HepG2 (cell line): ENCODE results near the gene RGP1. TPM values are rescaled to one million over a fixed set of nuclear protein-coding genes. Genes with fewer than 3 reads are reported as not detected.

Source experiments
- ATAC-seq: fragments of 200-7000 bp; cut with Tn5 transposase; 3 replicates; pipeline ENCODE4 v1.9.1; 2020; ENCODE audit warnings: mild to moderate bottlenecking, moderate library complexity
- BruUV-seq: library from RNA; stranded (reverse); fragments of 400-500 nt; replicated peaks from 2 replicates; lab custom pipeline; 2021; lab: Mats Ljungman, UMichigan
- CTCF ChIA-PET: fragments of 300-600 bp; formaldehyde crosslinking; extraction: SDS; loops from one replicate; lab custom pipeline; 2021; ENCODE audit warnings: low total read pairs, inconsistent platforms, low intra/inter-chr PET ratio; lab: Yijun Ruan, JAX
- POLR2A ChIA-PET: fragments of 350-600 bp; sonication (Branson Sonifier 250); formaldehyde crosslinking; loops from one replicate; lab custom pipeline; 2020; ENCODE audit warnings: antibody characterized with exemption, inconsistent platforms; lab: Yijun Ruan, JAX
- DNase-seq: peaks from one replicate; pipeline ENCODE4 v3.0.0-alpha.2; 2015; ENCODE audit warnings: low spot score
- FAIRE-seq: peaks from 3 replicates; lab custom pipeline; 2011; peaks lifted over from hg19 to GRCh38; lab: Jason Lieb, UNC
- H2AFZ ChIP-seq: one replicate; pipeline ENCODE4 v1.6.1; 2011; ENCODE audit warnings: low read length, inconsistent platforms
- H3K27ac ChIP-seq: fragments of 300-600 bp; 3 replicates; pipeline ENCODE4 v1.8.0; 2011; ENCODE audit warnings: mixed run types, mild to moderate bottlenecking, mixed read lengths, low read length, inconsistent platforms; ENCODE audit not compliant: insufficient read depth; ENCODE audit errors: extremely low read length
- H3K27me3 ChIP-seq, 2 experiments: fragments of 200-600 bp in 1 of 2; 2 replicates in 1 of 2; 3 replicates in 1 of 2; pipeline versions ENCODE4 v1.6.0 to v1.8.0; 2011; ENCODE audit warnings: low read length in 2 of 2, mild to moderate bottlenecking in 2 of 2, moderate library complexity in 2 of 2, inconsistent platforms in 1 of 2; ENCODE audit not compliant: insufficient read depth in 2 of 2, control insufficient read depth in 1 of 2
- H3K36me3 ChIP-seq, 2 experiments: fragments of 200-600 bp in 1 of 2; replicated peaks in 1 of 2; 2 replicates in 1 of 2; 3 replicates in 1 of 2; pipeline versions ENCODE4 v1.5.1 to v1.8.0; 2011; ENCODE audit warnings: low read length in 2 of 2, inconsistent platforms in 1 of 2; ENCODE audit not compliant: insufficient read depth in 2 of 2, control insufficient read depth in 1 of 2
- H3K4me1 ChIP-seq: 2 replicates; pipeline ENCODE4 v1.5.1; 2012; ENCODE audit warnings: low read length, inconsistent platforms; ENCODE audit not compliant: insufficient read depth
- H3K4me2 ChIP-seq: 2 replicates; pipeline ENCODE4 v1.6.0; 2011; ENCODE audit warnings: low read depth, low read length, inconsistent platforms
- H3K4me3 ChIP-seq, 3 experiments: fragments of 200-600 bp in 1 of 3; sonication (generic), shearing (Covaris generic) in 1 of 3; replicated peaks in 1 of 3; 2 replicates each; pipeline ENCODE4 v1.5.1; 2011 to 2016; ENCODE audit warnings: low read length in 3 of 3, inconsistent platforms in 2 of 3, low read depth in 2 of 3, mild to moderate bottlenecking in 2 of 3, control low read depth in 1 of 3, mixed read lengths in 1 of 3; ENCODE audit not compliant: insufficient read depth in 1 of 3
- H3K79me2 ChIP-seq: one replicate; pipeline ENCODE4 v1.6.1; 2011; ENCODE audit warnings: low read length, inconsistent platforms; ENCODE audit not compliant: insufficient read depth
- H3K9ac ChIP-seq: 2 replicates; pipeline ENCODE4 v1.6.0; 2011; ENCODE audit warnings: mild to moderate bottlenecking, low read depth, low read length, inconsistent platforms; ENCODE audit not compliant: insufficient read depth
- H3K9me3 ChIP-seq: 2 replicates; pipeline ENCODE4 v1.5.1; 2012; ENCODE audit warnings: mild to moderate bottlenecking, low read length
- H4K20me1 ChIP-seq: 2 replicates; pipeline ENCODE4 v1.6.0; 2011; ENCODE audit warnings: inconsistent platforms, mild to moderate bottlenecking, low read length, moderate library complexity; ENCODE audit not compliant: insufficient read depth
- BORCS8-MEF2B ChIP-seq: sonication (generic); formaldehyde crosslinking; IDR thresholded peaks from 2 replicates; pipeline ENCODE4 v1.8.0; 2022; ENCODE audit warnings: mild to moderate bottlenecking, missing genetic modification reagents
- CBFB ChIP-seq: sonication (generic); formaldehyde crosslinking; IDR thresholded peaks from 2 replicates; pipeline ENCODE4 v1.4.0; 2020; ENCODE audit warnings: missing genetic modification reagents
- HMGA1 ChIP-seq: sonication (generic); formaldehyde crosslinking; conservative IDR thresholded peaks from 2 replicates; pipeline ENCODE4 v1.4.0; 2020; ENCODE audit warnings: missing genetic modification reagents
- HMGXB4 ChIP-seq, 2 experiments: sonication (generic) in 1 of 2; formaldehyde crosslinking in 1 of 2; IDR thresholded peaks; 2 replicates each; pipeline versions ENCODE4 v1.4.0 to v1.6.1; 2018 to 2020; ENCODE audit warnings: missing genetic modification reagents in 2 of 2, borderline replicate concordance in 1 of 2, low read depth in 1 of 2, mild to moderate bottlenecking in 1 of 2, missing biosample characterization in 1 of 2
- HOXA3 ChIP-seq: sonication (generic); formaldehyde crosslinking; IDR thresholded peaks from 2 replicates; pipeline ENCODE4 v1.5.0; 2020; ENCODE audit warnings: missing genetic modification reagents
- TEF ChIP-seq: sonication (generic); formaldehyde crosslinking; IDR thresholded peaks from 2 replicates; pipeline ENCODE4 v1.5.0; 2020; ENCODE audit warnings: missing genetic modification reagents
- WIZ ChIP-seq: sonication (generic); formaldehyde crosslinking; IDR thresholded peaks from 2 replicates; pipeline ENCODE4 v1.5.1; 2020; ENCODE audit warnings: mild to moderate bottlenecking, missing genetic modification reagents
- ZNF44 ChIP-seq: sonication (generic); formaldehyde crosslinking; IDR thresholded peaks from 2 replicates; pipeline ENCODE4 v1.5.1; 2020; ENCODE audit warnings: mild to moderate bottlenecking, missing genetic modification reagents
- ZNF510 ChIP-seq: sonication (generic); formaldehyde crosslinking; IDR thresholded peaks from 2 replicates; pipeline ENCODE4 v1.4.0; 2020; ENCODE audit warnings: low read depth, mild to moderate bottlenecking, missing genetic modification reagents
- ZNF619 ChIP-seq: sonication (generic); formaldehyde crosslinking; IDR thresholded peaks from 2 replicates; pipeline ENCODE4 v1.4.0; 2020; ENCODE audit warnings: mild to moderate bottlenecking, missing genetic modification reagents
- WGBS: methylation state at CpG from one replicate; pipeline ENCODE4 v1.1.6; 2017; ENCODE audit warnings: low lambda C conversion rate; 5-methylcytosine and 5-hydroxymethylcytosine counted together
- in situ Hi-C: cut with HindIII; loops from 2 replicates; pipeline ENCODE4 v1.10.0; 2017; ENCODE audit warnings: low pct_unique_long_range_greater_than_20kb; ENCODE audit not compliant: extremely low pct_ligation_motif_present
- intact Hi-C: fragments of 100-400 bp; cut with micrococcal nuclease; formaldehyde crosslinking; loops from one replicate; pipeline ENCODE4 v1.10.0; 2022; ENCODE audit not compliant: unreplicated experiment
- polyA plus RNA-seq, 8 experiments: library from polyadenylated mRNA; depleted of rRNA in 3 of 8; stranded (reverse) in 7 of 8; unstranded in 1 of 8; fragments of >200 nt; fragmentation: Illumina TruSeq in 4 of 8; extraction: Trizol in 4 of 8; gene quantifications; 2 replicates each; pipeline versions ENCODE4 v1.2.1 to v1.2.3, GENCODE V29; 2011 to 2016; ENCODE audit warnings: low read depth in 4 of 8, missing spikeins in 1 of 8, mixed read lengths in 1 of 8; ENCODE audit not compliant: insufficient read depth in 1 of 8
- total RNA-seq, 5 experiments: library from RNA; depleted of rRNA; stranded (reverse); fragments of >200 nt; fragmentation: Illumina TruSeq; extraction: Trizol; gene quantifications; 2 replicates each; pipeline ENCODE4 v1.2.3, GENCODE V29; 2016; ENCODE audit warnings: low read depth in 1 of 5
- TF ChIP-seq, protein P1 (sequence below): sonication (generic); formaldehyde crosslinking; conservative IDR thresholded peaks from 2 replicates; pipeline ENCODE4 v1.4.0; 2020; ENCODE audit warnings: missing genetic modification reagents
- TF ChIP-seq, protein P2 (sequence below): sonication (generic); formaldehyde crosslinking; IDR thresholded peaks from 2 replicates; pipeline ENCODE4 v1.4.0; 2020; ENCODE audit warnings: missing genetic modification reagents

The RGP1 gene
- total and polyA plus RNA-seq, 2 of the 13 experiments (the other 11 are each of a cell fraction or from before 2014, with no cell fraction given) = 12.7 to 21.0 TPM

DNA sequence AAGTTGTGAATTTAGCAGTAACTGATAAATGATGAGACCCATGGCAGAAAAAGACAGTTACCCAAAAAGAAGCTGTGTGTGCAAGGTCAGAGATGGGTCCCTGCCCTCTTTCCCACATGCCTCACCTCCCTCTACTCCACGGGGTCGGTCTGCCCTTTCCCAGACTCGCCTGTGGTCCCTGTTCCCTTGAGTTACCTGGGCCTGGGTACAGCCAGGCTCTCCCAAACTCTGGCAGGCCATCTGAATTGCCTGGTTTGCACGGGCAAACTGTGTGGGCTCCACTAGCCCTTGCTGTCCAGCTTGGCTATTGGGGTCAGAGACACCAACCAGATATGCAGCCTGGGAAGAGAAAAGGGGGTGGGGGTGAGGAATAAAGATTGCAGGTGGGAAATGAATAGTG is 40.9 kb upstream of the RGP1 start:
- no peaks in the 10 kb centered on the region for H3K79me2 ChIP-seq
- H3K9ac ChIP-seq = no peak overlapping the region
- TF ChIP-seq HMGA1 (no peak), TEF (no peak), BORCS8-MEF2B (CRISPR knock-in tag) (no peak), ZNF619 (CRISPR knock-in tag) (no peak), HOXA3 (CRISPR knock-in tag) (no peak), WIZ (CRISPR knock-in tag) (no peak), ZNF44 (no peak), ZNF510 (CRISPR knock-in tag) (no peak), HMGXB4 (CRISPR knock-in tag; IDR thresholded peaks at IDR 0.05; ENCODE audit: borderline replicate concordance in 1 of 2, low read depth in 1 of 2) (no peak), CBFB (CRISPR knock-in tag) (no peak)
- TF ChIP-seq, protein P1, sequence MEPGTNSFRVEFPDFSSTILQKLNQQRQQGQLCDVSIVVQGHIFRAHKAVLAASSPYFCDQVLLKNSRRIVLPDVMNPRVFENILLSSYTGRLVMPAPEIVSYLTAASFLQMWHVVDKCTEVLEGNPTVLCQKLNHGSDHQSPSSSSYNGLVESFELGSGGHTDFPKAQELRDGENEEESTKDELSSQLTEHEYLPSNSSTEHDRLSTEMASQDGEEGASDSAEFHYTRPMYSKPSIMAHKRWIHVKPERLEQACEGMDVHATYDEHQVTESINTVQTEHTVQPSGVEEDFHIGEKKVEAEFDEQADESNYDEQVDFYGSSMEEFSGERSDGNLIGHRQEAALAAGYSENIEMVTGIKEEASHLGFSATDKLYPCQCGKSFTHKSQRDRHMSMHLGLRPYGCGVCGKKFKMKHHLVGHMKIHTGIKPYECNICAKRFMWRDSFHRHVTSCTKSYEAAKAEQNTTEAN = no peak
- TF ChIP-seq, protein P2, sequence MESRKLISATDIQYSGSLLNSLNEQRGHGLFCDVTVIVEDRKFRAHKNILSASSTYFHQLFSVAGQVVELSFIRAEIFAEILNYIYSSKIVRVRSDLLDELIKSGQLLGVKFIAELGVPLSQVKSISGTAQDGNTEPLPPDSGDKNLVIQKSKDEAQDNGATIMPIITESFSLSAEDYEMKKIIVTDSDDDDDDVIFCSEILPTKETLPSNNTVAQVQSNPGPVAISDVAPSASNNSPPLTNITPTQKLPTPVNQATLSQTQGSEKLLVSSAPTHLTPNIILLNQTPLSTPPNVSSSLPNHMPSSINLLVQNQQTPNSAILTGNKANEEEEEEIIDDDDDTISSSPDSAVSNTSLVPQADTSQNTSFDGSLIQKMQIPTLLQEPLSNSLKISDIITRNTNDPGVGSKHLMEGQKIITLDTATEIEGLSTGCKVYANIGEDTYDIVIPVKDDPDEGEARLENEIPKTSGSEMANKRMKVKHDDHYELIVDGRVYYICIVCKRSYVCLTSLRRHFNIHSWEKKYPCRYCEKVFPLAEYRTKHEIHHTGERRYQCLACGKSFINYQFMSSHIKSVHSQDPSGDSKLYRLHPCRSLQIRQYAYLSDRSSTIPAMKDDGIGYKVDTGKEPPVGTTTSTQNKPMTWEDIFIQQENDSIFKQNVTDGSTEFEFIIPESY = no peak
- WGBS = 98% methylated on average over 4 of the region's 4 CpGs
- H3K27me3 ChIP-seq = no peaks in the 10 kb centered on the region
- no peak overlapping the region for H3K4me3 ChIP-seq
- FAIRE-seq (no peak), ATAC-seq (no peak), DNase-seq (no peak)
- H3K4me2 ChIP-seq = no peak overlapping the region
- peaks cover 60 to 92% of the 10 kb centered on the region in 2 experiments for H3K36me3 ChIP-seq
- H2AFZ ChIP-seq = no peak overlapping the region
- in situ Hi-C loops (no loop called here), intact Hi-C loops (no loop called here)
- ChIA-PET POLR2A (interaction anchor here (1.9 kb wide), 1 partner anchor 20 kb away, joined by 5 read pairs; no protein-coding TSS in a partner anchor), CTCF (no interaction called here)
- no peaks in the 10 kb centered on the region for H3K4me1 ChIP-seq
- H3K27ac ChIP-seq = no peak overlapping the region
- H3K9me3 ChIP-seq = no peaks in the 10 kb centered on the region
- H4K20me1 ChIP-seq = no peaks in the 10 kb centered on the region
- no TSS peak for BruUV-seq
